Neural cell (in vitro differentiated cells): Measurements from ENCODE around the gene HOXB4. TPM values are rescaled to one million over a fixed set of nuclear protein-coding genes. Genes with fewer than 3 reads are reported as not detected.
A peak's percentile ranks its signal among the peaks of the same experiment; 100 is the strongest.

Experiments
- H2AFZ ChIP-seq: fragments of 200-600, 300-800 bp; sonication (generic), shearing (Covaris generic); 2 replicates; pipeline ENCODE4 v1.6.0; 2014; ENCODE audit warnings: low read depth, mild to moderate bottlenecking, antibody characterized with exemption, low read length, moderate library complexity
- H3F3A ChIP-seq: fragments of 200-600 bp; shearing (Covaris generic); 2 replicates; pipeline ENCODE4 v1.6.1; 2016; ENCODE audit warnings: mild to moderate bottlenecking, moderate library complexity, mixed read lengths, antibody characterized with exemption, low read length; ENCODE audit not compliant: insufficient read depth, poor library complexity, severe bottlenecking
- H3K27ac ChIP-seq: fragments of 200-600, 300-800 bp; sonication (generic), shearing (Covaris generic); 2 replicates; pipeline ENCODE4 v1.5.1; 2014; ENCODE audit warnings: mild to moderate bottlenecking, low read length, moderate library complexity
- H3K27me3 ChIP-seq: fragments of 300-800, 200-600 bp; sonication (generic), shearing (Covaris generic); 2 replicates; pipeline ENCODE4 v1.6.0; 2014; ENCODE audit warnings: mild to moderate bottlenecking, low read depth, low read length, moderate library complexity; ENCODE audit not compliant: insufficient read depth
- H3K36me3 ChIP-seq: fragments of 300-800, 200-600 bp; sonication (generic), shearing (Covaris generic); 2 replicates; pipeline ENCODE4 v1.5.1; 2014; ENCODE audit warnings: mild to moderate bottlenecking, antibody characterized with exemption, low read length, moderate library complexity; ENCODE audit not compliant: insufficient read depth
- H3K4me2 ChIP-seq: fragments of 300-800, 200-600 bp; sonication (generic), shearing (Covaris generic); 2 replicates; pipeline ENCODE4 v1.6.0; 2014; ENCODE audit warnings: mild to moderate bottlenecking, low read length
- H3K4me3 ChIP-seq: fragments of 300-800, 200-600 bp; sonication (generic), shearing (Covaris generic); 2 replicates; pipeline ENCODE4 v1.5.1; 2014; ENCODE audit warnings: mild to moderate bottlenecking, low read length, moderate library complexity
- H3K79me2 ChIP-seq: fragments of 200-600 bp; shearing (Covaris generic); replicated peaks from 2 replicates; pipeline ENCODE4 v1.6.0; 2014; ENCODE audit warnings: mild to moderate bottlenecking, low read length, moderate library complexity; ENCODE audit not compliant: insufficient read depth
- H3K9ac ChIP-seq: fragments of 300-800, 200-600 bp; sonication (generic), shearing (Covaris generic); 2 replicates; pipeline ENCODE4 v1.6.1; 2016; ENCODE audit warnings: mild to moderate bottlenecking, low read length, mixed read lengths
- H3K9me2 ChIP-seq: fragments of 200-600 bp; shearing (Covaris generic); 2 replicates; pipeline ENCODE4 v1.6.1; 2016; ENCODE audit warnings: mild to moderate bottlenecking, low read length, mixed read lengths; ENCODE audit not compliant: insufficient read depth
- H3K9me3 ChIP-seq: fragments of 200-600, 300-800 bp; sonication (generic), shearing (Covaris generic); 2 replicates; pipeline ENCODE4 v1.6.1; 2016; ENCODE audit warnings: mild to moderate bottlenecking, mixed run types, low read length, moderate library complexity, mixed read lengths
- H4K20me1 ChIP-seq: fragments of 200-600 bp; shearing (Covaris generic); 2 replicates; pipeline ENCODE4 v1.6.1; 2016; ENCODE audit warnings: mild to moderate bottlenecking, mixed run types; ENCODE audit not compliant: insufficient read depth
- EP300 ChIP-seq: fragments of 450-650 bp; conservative IDR thresholded peaks from 2 replicates; pipeline ENCODE4 v1.6.1; 2014; ENCODE audit warnings: antibody characterized with exemption, mild to moderate bottlenecking, moderate library complexity; ENCODE audit not compliant: poor library complexity, severe bottlenecking
- EZH2 ChIP-seq: fragments of 200-600, 300-800 bp; shearing (Covaris generic), sonication (generic); IDR thresholded peaks from 2 replicates; pipeline ENCODE4 v1.6.1; 2014; ENCODE audit warnings: antibody characterized with exemption, low read length, borderline replicate concordance, mild to moderate bottlenecking; ENCODE audit not compliant: insufficient read depth, poor library complexity, severe bottlenecking
- MXI1 ChIP-seq: fragments of 450-650 bp; conservative IDR thresholded peaks from 2 replicates; pipeline ENCODE4 v1.6.1; 2014; ENCODE audit warnings: antibody characterized with exemption, mild to moderate bottlenecking; ENCODE audit not compliant: poor library complexity, severe bottlenecking
- POLR2AphosphoS5 ChIP-seq: IDR thresholded peaks from 2 replicates; pipeline ENCODE4 v1.6.1; 2012
- RAD21 ChIP-seq: fragments of 450-650 bp; conservative IDR thresholded peaks from 2 replicates; pipeline ENCODE4 v1.6.1; 2014; ENCODE audit warnings: antibody characterized with exemption, mild to moderate bottlenecking, moderate library complexity
- SMC3 ChIP-seq: fragments of 450-650 bp; conservative IDR thresholded peaks from 2 replicates; pipeline ENCODE4 v1.6.1; 2014; ENCODE audit warnings: antibody characterized with exemption, mild to moderate bottlenecking, moderate library complexity; ENCODE audit not compliant: poor library complexity
- TAF1 ChIP-seq: IDR thresholded peaks from 2 replicates; pipeline ENCODE4 v1.6.1; 2012; ENCODE audit warnings: low read depth
- polyA plus RNA-seq: library from polyadenylated mRNA; depleted of rRNA; stranded (reverse); fragments of >200 nt; gene quantifications from 2 replicates; pipeline ENCODE4 v1.2.3, GENCODE V29; 2014
- TF ChIP-seq, protein P1 (sequence below): fragments of 450-650 bp; IDR thresholded peaks from 2 replicates; pipeline ENCODE4 v1.5.1; 2014; ENCODE audit warnings: antibody characterized with exemption, mild to moderate bottlenecking, moderate library complexity; ENCODE audit not compliant: poor library complexity, severe bottlenecking
- TF ChIP-seq, protein P2 (sequence below): IDR thresholded peaks from 2 replicates; pipeline ENCODE4 v1.6.1; 2012; ENCODE audit warnings: borderline replicate concordance

Gene HOXB4
- polyA plus RNA-seq, 1 donor from 2014 or later: not detected

DNA sequence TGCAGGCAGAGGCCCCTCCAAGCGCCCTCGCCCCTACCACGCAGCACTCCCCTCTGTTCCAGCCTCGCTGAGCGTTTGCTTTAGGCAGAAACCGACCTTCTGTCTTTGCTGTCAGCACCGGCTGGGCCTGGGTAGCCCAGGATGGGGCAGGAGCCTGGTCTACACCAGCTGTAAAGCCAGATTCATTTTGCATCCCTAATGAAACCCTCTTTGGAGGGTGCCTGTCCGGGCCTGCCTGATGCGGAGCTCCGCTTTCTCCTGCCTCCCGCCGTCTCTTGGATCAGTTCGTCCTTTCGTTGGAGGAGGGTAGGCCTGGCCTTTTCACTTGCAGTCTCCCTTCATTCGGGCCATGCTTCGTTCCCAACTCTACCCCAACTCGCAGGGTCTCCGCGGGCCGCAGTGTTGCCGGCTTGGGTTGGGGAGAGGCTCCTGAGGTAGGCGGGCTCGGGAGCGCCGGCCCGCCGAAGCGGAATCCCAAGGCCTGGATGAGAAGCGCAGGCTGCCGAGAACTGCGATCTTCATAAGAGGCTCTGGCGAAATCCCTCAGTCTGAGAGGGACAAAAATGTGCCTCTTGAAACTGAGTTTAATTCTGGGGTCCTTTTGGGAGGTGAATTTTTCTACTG lies 41.8 kb upstream of the HOXB4 start:
- Histone ChIP-seq H3F3A (no peaks in the 10 kb centered on the region), H3K4me2 (no peak overlapping the region), H3K9me3 (peaks cover 8% of the 10 kb centered on the region), H3K79me2 (no peaks in the 10 kb centered on the region), H2AFZ (no peak overlapping the region), H3K9me2 (no peaks in the 10 kb centered on the region), H3K27ac (no peak overlapping the region), H3K36me3 (no peaks in the 10 kb centered on the region), H3K4me3 (no peak overlapping the region), H4K20me1 (no peaks in the 10 kb centered on the region), H3K9ac (no peak overlapping the region), H3K27me3 (peaks cover 100% of the 10 kb centered on the region)
- no peak for TF ChIP-seq MXI1
- no peak for TF ChIP-seq EZH2
- no peak for TF ChIP-seq POLR2AphosphoS5

DNA sequence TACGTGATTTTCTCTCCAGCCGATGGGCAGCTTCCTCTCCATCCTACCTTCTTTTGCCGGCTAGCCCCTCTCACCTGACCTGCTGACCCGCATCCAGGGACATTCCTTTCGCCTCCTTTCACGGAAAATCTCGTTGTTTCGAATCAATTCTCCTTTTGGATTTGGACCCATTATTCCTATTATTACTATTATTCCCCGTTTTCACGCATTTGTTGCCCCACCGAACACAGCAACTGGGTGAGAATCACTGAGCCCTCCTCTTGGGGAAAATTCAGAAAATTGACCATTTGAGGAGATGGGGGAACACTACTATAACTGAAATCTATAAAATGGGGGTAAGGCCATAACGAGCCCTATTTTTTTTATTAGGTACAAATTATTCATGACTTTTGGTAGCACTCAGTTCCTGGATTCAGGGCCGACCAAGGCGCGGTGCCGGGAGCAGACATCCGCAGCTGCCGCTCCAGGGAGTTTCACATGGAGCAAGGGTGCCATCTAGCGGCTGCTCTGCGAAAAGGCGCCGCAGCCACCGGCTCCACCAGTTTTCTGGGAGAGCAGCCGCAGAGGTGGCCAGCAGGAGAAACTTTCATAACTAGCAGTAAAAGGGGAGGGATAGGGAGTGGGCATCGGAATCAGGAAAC lies 40.2 kb upstream of the HOXB4 start:
- peaks cover 100% of the 10 kb centered on the region for H3K27me3 ChIP-seq
- peak; percentile 98 for TF ChIP-seq RAD21
- TF ChIP-seq, protein P1, sequence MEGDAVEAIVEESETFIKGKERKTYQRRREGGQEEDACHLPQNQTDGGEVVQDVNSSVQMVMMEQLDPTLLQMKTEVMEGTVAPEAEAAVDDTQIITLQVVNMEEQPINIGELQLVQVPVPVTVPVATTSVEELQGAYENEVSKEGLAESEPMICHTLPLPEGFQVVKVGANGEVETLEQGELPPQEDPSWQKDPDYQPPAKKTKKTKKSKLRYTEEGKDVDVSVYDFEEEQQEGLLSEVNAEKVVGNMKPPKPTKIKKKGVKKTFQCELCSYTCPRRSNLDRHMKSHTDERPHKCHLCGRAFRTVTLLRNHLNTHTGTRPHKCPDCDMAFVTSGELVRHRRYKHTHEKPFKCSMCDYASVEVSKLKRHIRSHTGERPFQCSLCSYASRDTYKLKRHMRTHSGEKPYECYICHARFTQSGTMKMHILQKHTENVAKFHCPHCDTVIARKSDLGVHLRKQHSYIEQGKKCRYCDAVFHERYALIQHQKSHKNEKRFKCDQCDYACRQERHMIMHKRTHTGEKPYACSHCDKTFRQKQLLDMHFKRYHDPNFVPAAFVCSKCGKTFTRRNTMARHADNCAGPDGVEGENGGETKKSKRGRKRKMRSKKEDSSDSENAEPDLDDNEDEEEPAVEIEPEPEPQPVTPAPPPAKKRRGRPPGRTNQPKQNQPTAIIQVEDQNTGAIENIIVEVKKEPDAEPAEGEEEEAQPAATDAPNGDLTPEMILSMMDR: peak; percentile 95
- TF ChIP-seq EZH2: peak; percentile 17
- TF ChIP-seq, protein P2, sequence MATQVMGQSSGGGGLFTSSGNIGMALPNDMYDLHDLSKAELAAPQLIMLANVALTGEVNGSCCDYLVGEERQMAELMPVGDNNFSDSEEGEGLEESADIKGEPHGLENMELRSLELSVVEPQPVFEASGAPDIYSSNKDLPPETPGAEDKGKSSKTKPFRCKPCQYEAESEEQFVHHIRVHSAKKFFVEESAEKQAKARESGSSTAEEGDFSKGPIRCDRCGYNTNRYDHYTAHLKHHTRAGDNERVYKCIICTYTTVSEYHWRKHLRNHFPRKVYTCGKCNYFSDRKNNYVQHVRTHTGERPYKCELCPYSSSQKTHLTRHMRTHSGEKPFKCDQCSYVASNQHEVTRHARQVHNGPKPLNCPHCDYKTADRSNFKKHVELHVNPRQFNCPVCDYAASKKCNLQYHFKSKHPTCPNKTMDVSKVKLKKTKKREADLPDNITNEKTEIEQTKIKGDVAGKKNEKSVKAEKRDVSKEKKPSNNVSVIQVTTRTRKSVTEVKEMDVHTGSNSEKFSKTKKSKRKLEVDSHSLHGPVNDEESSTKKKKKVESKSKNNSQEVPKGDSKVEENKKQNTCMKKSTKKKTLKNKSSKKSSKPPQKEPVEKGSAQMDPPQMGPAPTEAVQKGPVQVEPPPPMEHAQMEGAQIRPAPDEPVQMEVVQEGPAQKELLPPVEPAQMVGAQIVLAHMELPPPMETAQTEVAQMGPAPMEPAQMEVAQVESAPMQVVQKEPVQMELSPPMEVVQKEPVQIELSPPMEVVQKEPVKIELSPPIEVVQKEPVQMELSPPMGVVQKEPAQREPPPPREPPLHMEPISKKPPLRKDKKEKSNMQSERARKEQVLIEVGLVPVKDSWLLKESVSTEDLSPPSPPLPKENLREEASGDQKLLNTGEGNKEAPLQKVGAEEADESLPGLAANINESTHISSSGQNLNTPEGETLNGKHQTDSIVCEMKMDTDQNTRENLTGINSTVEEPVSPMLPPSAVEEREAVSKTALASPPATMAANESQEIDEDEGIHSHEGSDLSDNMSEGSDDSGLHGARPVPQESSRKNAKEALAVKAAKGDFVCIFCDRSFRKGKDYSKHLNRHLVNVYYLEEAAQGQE: no peak
- no peak for TF ChIP-seq EP300
- no peak for TF ChIP-seq TAF1
- peak; percentile 11 for TF ChIP-seq POLR2AphosphoS5
- peak; percentile 97 for TF ChIP-seq SMC3
- H3K4me3 ChIP-seq: no peak overlapping the region
- H3K27ac ChIP-seq: no peak overlapping the region
- H3K9me3 ChIP-seq: peaks cover 7% of the 10 kb centered on the region
- H3K9ac ChIP-seq: no peak overlapping the region
- H3F3A ChIP-seq: no peaks in the 10 kb centered on the region
- no peak overlapping the region for H2AFZ ChIP-seq
- no peaks in the 10 kb centered on the region for H3K9me2 ChIP-seq
- no peaks in the 10 kb centered on the region for H4K20me1 ChIP-seq
- H3K36me3 ChIP-seq: no peaks in the 10 kb centered on the region
- no peaks in the 10 kb centered on the region for H3K79me2 ChIP-seq
- H3K4me2 ChIP-seq: no peak overlapping the region
